Motor neuron (in vitro differentiated cells): ENCODE measurements around the gene CD40LG. TPM values are rescaled to one million over a fixed set of nuclear protein-coding genes. Genes with fewer than 3 reads are reported as not detected.

ENCODE experiments used
- ATAC-seq, 8 experiments: fragments of 200-7000 bp; cut with Tn5 transposase; replicated peaks in 6 of 8; 2 replicates each; pipeline ENCODE4 v1.8.0; 2021; ENCODE audit warnings: mild to moderate bottlenecking in 8 of 8, moderate library complexity in 8 of 8
- H3K27ac ChIP-seq, 2 donors: fragments of 250-450 bp; sonication (Bioruptor Pico); 2 replicates each; pipeline ENCODE4 v1.9.0; 2021; ENCODE audit warnings: antibody characterized with exemption in 2 of 2, mild to moderate bottlenecking in 2 of 2, moderate library complexity in 1 of 2
- H3K4me1 ChIP-seq, 2 donors: fragments of 250-450 bp; sonication (Bioruptor Pico); replicated peaks in 1 of 2; 2 replicates each; pipeline ENCODE4 v1.6.1; 2021; ENCODE audit warnings: antibody characterized with exemption in 2 of 2, mild to moderate bottlenecking in 2 of 2, moderate library complexity in 1 of 2
- H3K4me3 ChIP-seq, 5 donors: fragments of 250-450 bp; sonication (Bioruptor Pico); 2 replicates each; pipeline ENCODE4 v1.9.0; 2021; ENCODE audit warnings: antibody characterized with exemption in 5 of 5, mild to moderate bottlenecking in 5 of 5, moderate library complexity in 4 of 5
- WGBS, 10 experiments: fragments of 450-650 bp; shearing (Covaris generic); methylation state at CpG; one replicate each; pipeline ENCODE4 v1.0.0; 2022; 5-methylcytosine and 5-hydroxymethylcytosine counted together
- in situ Hi-C, 9 experiments: fragments of 400-800 bp; cut with MboI; loops; one replicate each; pipeline ENCODE4 v1.15.0; 2021; ENCODE audit warnings: low sequenced_read_pairs in 9 of 9, low pct_unique_long_range_greater_than_20kb in 2 of 9; ENCODE audit not compliant: unreplicated experiment in 9 of 9
- total RNA-seq, 8 experiments: library from RNA; unstranded; fragments of 300-600 nt; gene quantifications; 2 replicates each; pipeline versions ENCODE4 v1.2.3 to v1.2.4, GENCODE V29; 2022

The CD40LG gene
- total RNA-seq, 8 experiments from 2014 or later, result 0.24 TPM; not detected in 7

DNA sequence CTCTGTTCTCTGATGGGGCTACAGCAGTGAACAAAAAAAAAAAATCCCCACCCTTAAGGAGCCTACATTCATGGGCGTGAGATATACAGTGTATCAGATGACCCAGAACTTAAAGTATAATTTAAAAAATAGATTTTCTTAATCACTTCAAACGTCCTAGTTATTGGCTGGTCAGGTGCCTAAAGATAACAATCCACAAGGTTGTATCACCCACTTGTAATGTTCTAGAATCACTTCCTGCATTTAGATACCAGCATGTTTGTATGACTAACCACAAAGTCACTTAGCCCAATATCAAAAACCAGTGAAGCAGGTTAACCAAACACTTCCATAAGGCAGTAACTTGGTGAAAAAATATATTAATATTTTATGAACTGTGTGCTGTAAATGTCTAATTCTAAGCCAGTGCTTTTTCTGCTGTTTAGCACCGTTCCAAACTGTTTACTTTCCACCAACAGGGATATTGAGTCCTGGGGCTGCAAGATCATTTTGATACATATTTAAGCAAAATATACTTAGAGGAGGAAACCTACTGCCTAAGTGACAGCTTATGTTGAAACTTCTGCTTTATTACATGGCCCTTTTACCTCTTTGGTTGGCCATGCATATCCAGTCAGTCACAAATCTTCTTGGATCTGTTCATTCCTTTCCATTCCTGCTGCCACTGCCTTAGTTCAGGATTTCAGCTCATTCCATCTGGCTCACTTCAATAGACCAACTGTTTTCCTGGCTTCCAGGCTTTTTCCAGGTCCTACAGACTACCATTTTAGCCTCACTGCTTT lies 43.3 kb downstream of the CD40LG start:
- peaks cover 0 to 3% of the 10 kb centered on the region in 2 donors for H3K4me1 ChIP-seq
- no peak overlapping the region for H3K27ac ChIP-seq
- in situ Hi-C loops, result no loop called here
- 0 to 100% (median 32%) methylated on average over 1 to 3 of the region's 3 CpGs; no CpG with 5 or more reads in 4 of the 10 experiments for WGBS, 10 experiments
- no peak overlapping the region for H3K4me3 ChIP-seq
- no peak for ATAC-seq

DNA sequence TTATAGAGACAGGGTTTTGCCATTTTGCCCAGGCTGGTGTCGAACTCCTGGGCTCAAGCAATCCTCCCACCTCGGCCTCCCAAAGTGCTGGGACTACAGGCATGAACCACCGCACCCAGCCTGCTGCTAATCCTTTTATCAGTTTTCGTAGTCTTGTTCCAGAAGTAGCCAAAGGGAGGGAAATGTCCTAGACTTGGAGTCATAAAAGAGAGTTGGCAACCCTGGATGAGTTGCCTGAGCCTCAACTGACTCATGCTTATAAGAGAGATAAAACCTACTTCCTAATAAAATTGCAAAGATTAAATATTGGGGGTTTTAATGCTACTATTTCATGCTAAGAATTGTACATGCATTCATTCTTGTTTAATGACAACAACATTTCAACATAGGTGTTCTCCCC lies 44.3 kb downstream of the CD40LG start:
- WGBS, 10 experiments, result 40 to 100% (median 70%) methylated on average over 1 to 4 of the region's 4 CpGs; no CpG with 5 or more reads in 6 of the 10 experiments
- peaks cover 0 to 3% of the 10 kb centered on the region in 2 donors for H3K4me1 ChIP-seq
- H3K27ac ChIP-seq, result no peak overlapping the region
- H3K4me3 ChIP-seq, result no peak overlapping the region
- no peak for ATAC-seq
- in situ Hi-C loops, result no loop called here

DNA sequence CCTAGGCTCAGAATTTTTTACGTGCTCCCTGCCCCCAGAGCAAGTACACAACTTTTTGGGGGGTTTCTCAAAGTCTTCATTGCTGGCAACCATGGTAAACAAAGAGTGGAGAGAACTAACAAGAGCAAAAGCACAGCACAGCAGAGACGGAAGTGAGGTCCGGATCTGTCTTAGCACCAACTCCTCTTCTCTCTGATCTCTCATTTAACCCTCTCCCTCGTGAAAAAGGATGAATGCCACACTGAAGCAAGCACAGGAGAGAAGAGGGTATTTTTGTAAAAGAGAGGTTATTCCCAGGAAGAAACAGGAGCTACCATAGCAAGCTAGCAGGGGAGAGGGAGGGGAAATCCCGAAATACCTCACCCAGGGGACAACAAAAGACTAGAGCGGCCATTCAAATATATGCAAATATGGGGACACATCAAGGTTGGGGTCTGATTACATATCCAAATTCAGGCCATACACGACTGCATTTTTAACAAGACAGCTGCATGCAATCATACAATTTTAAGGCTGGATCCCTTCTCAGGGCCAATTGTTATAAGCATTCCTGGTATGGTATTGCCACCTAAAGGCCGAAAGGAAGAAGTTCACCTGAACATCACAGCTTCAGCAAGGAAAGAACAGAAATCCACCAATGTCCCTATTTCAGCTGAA lies 46.6 kb downstream of the CD40LG start:
- Histone ChIP-seq H3K27ac (no peak overlapping the region), H3K4me1 (peaks cover 0 to 3% of the 10 kb centered on the region in 2 donors), H3K4me3 (no peak overlapping the region)
- in situ Hi-C loops, result no loop called here
- ATAC-seq, result peak in 7 of 8 experiments; percentile 33 to 78 (median 57)
- WGBS, 10 experiments, result 0 to 72% (median 0%) methylated on average over 1 to 8 of the region's 8 CpGs; no CpG with 5 or more reads in 5 of the 10 experiments

DNA sequence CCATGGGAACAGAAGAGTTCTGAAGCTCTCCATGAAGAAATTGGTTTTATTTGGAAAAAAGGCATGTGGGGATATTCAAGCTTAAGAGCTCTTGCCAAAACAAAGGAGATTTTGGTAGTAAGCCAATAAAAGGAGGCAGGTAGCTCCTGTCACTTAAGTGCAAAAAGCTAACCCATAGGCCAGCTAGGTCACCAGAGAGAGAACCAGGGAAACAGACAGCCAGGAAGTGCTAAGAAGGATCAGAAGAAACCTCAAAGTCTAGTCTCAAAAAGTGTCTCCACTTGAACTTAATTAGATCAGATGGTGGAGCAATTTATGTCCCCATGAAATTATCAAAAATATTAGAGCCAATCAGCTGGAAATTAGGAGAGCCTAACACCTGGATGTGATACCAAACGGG lies 49.2 kb downstream of the CD40LG start:
- Histone ChIP-seq H3K4me3 (no peak overlapping the region), H3K27ac (no peak overlapping the region), H3K4me1 (peaks cover 0 to 3% of the 10 kb centered on the region in 2 donors)
- no peak for ATAC-seq
- in situ Hi-C loops, result no loop called here
- WGBS, 10 experiments, result 38 to 60% methylated on average over 1 of the region's 1 CpG; no CpG with 5 or more reads in 8 of the 10 experiments

DNA sequence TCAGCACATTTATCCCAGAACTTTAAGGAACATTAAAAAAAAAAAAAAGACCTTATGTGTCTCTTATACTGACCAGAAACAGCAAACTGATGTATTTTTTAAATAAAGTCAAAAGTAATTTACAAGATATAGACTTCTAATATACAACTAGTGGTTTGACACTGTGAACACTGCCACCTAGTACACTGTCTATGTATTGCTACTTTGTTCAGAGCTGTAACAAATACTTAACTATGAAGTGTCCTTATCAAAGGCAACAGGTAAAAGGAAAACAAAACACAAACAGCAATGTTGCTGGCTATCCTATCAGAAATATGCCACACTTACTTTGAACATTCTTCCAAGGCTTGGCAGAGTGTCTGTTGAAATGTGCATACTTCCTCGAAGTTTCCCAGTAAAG lies 60.4 kb downstream of the CD40LG start:
- 25 to 100% (median 72%) methylated on average over 1 of the region's 1 CpG; no CpG with 5 or more reads in 6 of the 10 experiments for WGBS, 10 experiments
- in situ Hi-C loops, result no loop called here
- ATAC-seq, result peak in 2 of 8 experiments; percentile 18 to 49
- no peak overlapping the region for H3K27ac ChIP-seq
- no peaks in the 10 kb centered on the region for H3K4me1 ChIP-seq
- H3K4me3 ChIP-seq, result no peak overlapping the region

Other genes with a start within 250 kb of the CD40LG start
- gene BRS3, start 160.2 kb upstream of the CD40LG start, total RNA-seq, result under 1 TPM in 6 of 8 experiments, not detected in 2; 0.05 to 0.20 (median 0.18) TPM
- 100 to 1,000 TPM in 1 of 8 experiments, 10 to 100 TPM in 7; 26.0 to 123 (median 60.9) TPM for gene HTATSF1, start 150.6 kb upstream of the CD40LG start, total RNA-seq
- gene VGLL1, start 115.9 kb upstream of the CD40LG start, total RNA-seq, result not detected
- 10 to 100 TPM in 2 of 8 experiments, 1 to 10 TPM in 6; 1.5 to 15.8 (median 2.8) TPM for gene ARHGEF6, start 132.8 kb downstream of the CD40LG start, total RNA-seq
- gene RBMX, start 232.6 kb downstream of the CD40LG start, total RNA-seq, result 100 to 1,000 TPM; 159 to 440 (median 211) TPM